A549 (cell line): ENCODE results near the gene MPL. TPM values are rescaled to one million over a fixed set of nuclear protein-coding genes. Genes with fewer than 3 reads are reported as not detected.

ENCODE experiments used
- ATAC-seq, 2 experiments: fragments of 200-7000 bp in 1 of 2; fragments of >200 bp in 1 of 2; cut with Nextera tagmentation in 1 of 2; cut with Tn5 transposase in 1 of 2; 3 replicates each; pipeline versions ENCODE4 v1.8.0 to v1.9.1; 2018 to 2020; ENCODE audit warnings: mild to moderate bottlenecking in 1 of 2, moderate library complexity in 1 of 2
- CTCF ChIA-PET: fragments of 300-600 bp; sonication (Branson Sonifier 250); formaldehyde crosslinking; extraction: SDS; loops from one replicate; lab custom pipeline; 2021; ENCODE audit warnings: antibody characterized with exemption, inconsistent platforms; lab: Yijun Ruan, JAX
- POLR2A ChIA-PET: fragments of 350-600 bp; formaldehyde crosslinking; extraction: SDS; loops from one replicate; lab custom pipeline; 2021; ENCODE audit warnings: antibody characterized with exemption, inconsistent platforms; lab: Yijun Ruan, JAX
- DNase-seq, 2 experiments: peaks; one replicate each; pipeline versions ENCODE4 v3.0.0 to v3.0.0-alpha.2; 2011 to 2016; ENCODE audit warnings: low read depth in 1 of 2, low spot score in 1 of 2
- FAIRE-seq: peaks from 2 replicates; lab custom pipeline; 2011; peaks lifted over from hg19 to GRCh38; lab: Jason Lieb, UNC
- H3K27ac ChIP-seq, 2 experiments: fragments of >200 bp; sonication (Bioruptor Twin); formaldehyde crosslinking; 3 replicates each; pipeline ENCODE4 v1.5.1; 2016 to 2017
- H3K4me1 ChIP-seq: fragments of >200 bp; sonication (Bioruptor Twin); formaldehyde crosslinking; 3 replicates; pipeline ENCODE4 v1.6.1; 2016
- H3K4me2 ChIP-seq: fragments of >200 bp; sonication (Bioruptor Twin); formaldehyde crosslinking; 3 replicates; pipeline ENCODE4 v1.6.1; 2016
- H3K4me3 ChIP-seq: fragments of >200 bp; sonication (Bioruptor Twin); formaldehyde crosslinking; 3 replicates; pipeline ENCODE4 v1.5.1; 2016
- H3K9me3 ChIP-seq: fragments of >200 bp; sonication (Bioruptor Twin); formaldehyde crosslinking; 3 replicates; pipeline ENCODE4 v1.6.1; 2016
- EHMT2 ChIP-seq: fragments of 200-600 bp; sonication (generic); IDR thresholded peaks from 2 replicates; pipeline ENCODE4 v1.6.1; 2016; ENCODE audit warnings: antibody characterized with exemption, low read depth, mild to moderate bottlenecking, moderate library complexity
- ESRRA ChIP-seq: fragments of 150-350 bp; IDR thresholded peaks from 2 replicates; pipeline ENCODE4 v1.6.1; 2014; ENCODE audit warnings: mild to moderate bottlenecking, low read length, borderline replicate concordance
- FOSB ChIP-seq: fragments of 250-450 bp; sonication (Bioruptor Pico); IDR thresholded peaks from 2 replicates; pipeline ENCODE4 v1.5.0; 2020; ENCODE audit warnings: mild to moderate bottlenecking, moderate library complexity
- FOXS1 ChIP-seq: fragments of 250-450 bp; sonication (Bioruptor Pico); IDR thresholded peaks from 2 replicates; pipeline ENCODE4 v1.5.0; 2020; ENCODE audit warnings: mild to moderate bottlenecking, moderate library complexity
- HOXA7 ChIP-seq: fragments of 250-450 bp; sonication (Bioruptor Pico); IDR thresholded peaks from 2 replicates; pipeline ENCODE4 v1.5.0; 2020; ENCODE audit warnings: mild to moderate bottlenecking, moderate library complexity
- JUN ChIP-seq, 2 experiments: fragments of >200 bp; sonication (Bioruptor Twin); formaldehyde crosslinking; IDR thresholded peaks; 2 replicates in 1 of 2; 3 replicates in 1 of 2; pipeline ENCODE4 v1.6.1; 2016 to 2017
- JUNB ChIP-seq: fragments of >200 bp; sonication (Bioruptor Twin); formaldehyde crosslinking; IDR thresholded peaks from 2 replicates; pipeline ENCODE4 v1.6.1; 2016
- KDM1A ChIP-seq: fragments of 200-600 bp; sonication (generic); IDR thresholded peaks from 2 replicates; pipeline ENCODE4 v1.6.1; 2016; ENCODE audit warnings: low read depth, mild to moderate bottlenecking
- MAFK ChIP-seq: fragments of 450-650 bp; IDR thresholded peaks from 2 replicates; pipeline ENCODE4 v1.6.1; 2014; ENCODE audit not compliant: partially characterized antibody
- MYC ChIP-seq: IDR thresholded peaks from 2 replicates; pipeline ENCODE4 v1.6.1; 2012; ENCODE audit warnings: mild to moderate bottlenecking, inconsistent platforms, low read length, improper control_type of control experiment, borderline replicate concordance
- NFE2L2 ChIP-seq: fragments of 150-350 bp; conservative IDR thresholded peaks from 2 replicates; pipeline ENCODE4 v1.6.1; 2014; ENCODE audit warnings: low read length
- NR3C1 ChIP-seq: fragments of >200 bp; sonication (Bioruptor Twin); formaldehyde crosslinking; IDR thresholded peaks from 3 replicates; pipeline ENCODE4 v1.6.1; 2017
- PHF8 ChIP-seq: fragments of 200-600 bp; sonication (generic); IDR thresholded peaks from 2 replicates; pipeline ENCODE4 v1.6.1; 2016; ENCODE audit warnings: low read depth, mild to moderate bottlenecking, antibody characterized with exemption, moderate library complexity, borderline replicate concordance
- RNF2 ChIP-seq: fragments of 200-600 bp; sonication (generic); IDR thresholded peaks from 2 replicates; pipeline ENCODE4 v1.6.1; 2016; ENCODE audit warnings: low read depth, mild to moderate bottlenecking, antibody characterized with exemption, moderate library complexity, borderline replicate concordance
- SMC3 ChIP-seq: fragments of >200 bp; sonication (Bioruptor Twin); formaldehyde crosslinking; IDR thresholded peaks from 3 replicates; pipeline ENCODE4 v1.6.1; 2018; ENCODE audit warnings: inconsistent platforms
- SREBF2 ChIP-seq: fragments of 450-650 bp; IDR thresholded peaks from 2 replicates; pipeline ENCODE4 v1.6.1; 2014; ENCODE audit warnings: mild to moderate bottlenecking, moderate library complexity
- TFCP2L1 ChIP-seq: fragments of 250-450 bp; sonication (Bioruptor Pico); IDR thresholded peaks from 2 replicates; pipeline ENCODE4 v1.5.0; 2021; ENCODE audit warnings: mild to moderate bottlenecking
- ZC3H11A ChIP-seq: fragments of 450-650 bp; IDR thresholded peaks from 2 replicates; pipeline ENCODE4 v1.6.1; 2014; ENCODE audit warnings: antibody characterized with exemption, mild to moderate bottlenecking
- ZSCAN20 ChIP-seq: fragments of 250-450 bp; sonication (Bioruptor Pico); IDR thresholded peaks from 2 replicates; pipeline ENCODE4 v1.8.0; 2022; ENCODE audit warnings: mild to moderate bottlenecking, moderate library complexity
- WGBS: methylation state at CpG from one replicate; pipeline ENCODE4 v1.1.6; 2017; ENCODE audit errors: missing lambda C conversion rate; 5-methylcytosine and 5-hydroxymethylcytosine counted together
- polyA plus RNA-seq, 4 experiments: library from polyadenylated mRNA; depleted of rRNA in 3 of 4; stranded (reverse); fragments of >200 nt; fragmentation: RNase III in 1 of 4; extraction: RNeasy Plus Mini Kit Qiagen cat#74134 plus additional on column Dnase treatment in 1 of 4; gene quantifications; 2 replicates in 3 of 4; 3 replicates in 1 of 4; pipeline ENCODE4 v1.2.3, GENCODE V29; 2011 to 2017
- TF ChIP-seq, protein P1 (sequence below): fragments of >200 bp; sonication (Bioruptor Twin); formaldehyde crosslinking; IDR thresholded peaks from 3 replicates; pipeline ENCODE4 v1.6.1; 2016
- TF ChIP-seq, protein P2 (sequence below): IDR thresholded peaks from 2 replicates; pipeline ENCODE4 v1.6.1; 2012
- TF ChIP-seq, protein P3 (sequence below): fragments of 250-450 bp; sonication (Bioruptor Pico); IDR thresholded peaks from 2 replicates; pipeline ENCODE4 v1.5.0; 2020; ENCODE audit warnings: low read depth, mild to moderate bottlenecking, moderate library complexity
- TF ChIP-seq, protein P4 (sequence below): fragments of >200 bp; sonication (Bioruptor Twin); formaldehyde crosslinking; IDR thresholded peaks from 2 replicates; pipeline ENCODE4 v1.6.1; 2016
- TF ChIP-seq, protein P5 (sequence below): fragments of >200 bp; sonication (Bioruptor Twin); formaldehyde crosslinking; IDR thresholded peaks from 3 replicates; pipeline ENCODE4 v1.5.1; 2016
- TF ChIP-seq, protein P6 (sequence below): fragments of 450-650 bp; IDR thresholded peaks from 2 replicates; pipeline ENCODE4 v1.6.1; 2014; ENCODE audit warnings: antibody characterized with exemption
- TF ChIP-seq, protein P7 (sequence below): fragments of 200-600 bp; sonication (generic); IDR thresholded peaks from 2 replicates; pipeline ENCODE4 v1.6.1; 2016; ENCODE audit warnings: antibody characterized with exemption, mild to moderate bottlenecking, moderate library complexity

MPL gene
- polyA plus RNA-seq, 2 of the 4 experiments (the other 2 are of a cell fraction) = not detected

DNA sequence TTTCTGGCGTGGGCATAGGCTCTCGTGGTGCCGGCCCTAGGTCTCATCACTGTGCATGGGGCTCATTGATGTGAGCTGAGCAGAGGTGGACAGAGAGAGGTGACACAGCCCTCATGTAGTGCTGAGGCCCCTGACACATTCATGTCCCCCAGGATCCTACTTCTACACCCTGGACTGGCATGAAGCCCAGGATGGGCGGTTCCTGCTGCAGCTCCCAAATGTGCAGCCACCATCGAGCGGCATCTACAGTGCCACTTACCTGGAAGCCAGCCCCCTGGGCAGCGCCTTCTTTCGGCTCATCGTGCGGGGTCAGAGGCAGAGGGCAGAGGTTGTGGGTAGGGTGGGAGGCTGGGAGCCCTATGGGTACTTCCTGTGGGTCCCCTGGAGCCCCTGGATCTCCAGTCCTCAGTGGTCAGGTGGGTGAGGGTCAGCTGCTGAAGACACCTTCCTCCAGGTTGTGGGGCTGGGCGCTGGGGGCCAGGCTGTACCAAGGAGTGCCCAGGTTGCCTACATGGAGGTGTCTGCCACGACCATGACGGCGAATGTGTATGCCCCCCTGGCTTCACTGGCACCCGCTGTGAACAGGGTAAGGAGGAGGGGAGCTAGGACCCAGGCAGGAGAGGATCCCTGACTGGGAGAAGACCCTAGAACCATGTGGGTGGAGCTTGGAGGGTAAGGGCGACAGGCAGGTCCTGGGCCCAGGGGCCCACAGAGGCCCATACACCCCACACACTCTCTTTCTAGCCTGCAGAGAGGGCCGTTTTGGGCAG is 30.7 kb upstream of the MPL start:
- ChIA-PET CTCF (no interaction called here), POLR2A (no interaction called here)
- Histone ChIP-seq H3K4me3 (no peak overlapping the region), H3K4me2 (no peak overlapping the region), H3K4me1 (no peaks in the 10 kb centered on the region), H3K9me3 (no peaks in the 10 kb centered on the region), H3K27ac (no peak overlapping the region)
- no peak for FAIRE-seq
- TF ChIP-seq, protein P1, sequence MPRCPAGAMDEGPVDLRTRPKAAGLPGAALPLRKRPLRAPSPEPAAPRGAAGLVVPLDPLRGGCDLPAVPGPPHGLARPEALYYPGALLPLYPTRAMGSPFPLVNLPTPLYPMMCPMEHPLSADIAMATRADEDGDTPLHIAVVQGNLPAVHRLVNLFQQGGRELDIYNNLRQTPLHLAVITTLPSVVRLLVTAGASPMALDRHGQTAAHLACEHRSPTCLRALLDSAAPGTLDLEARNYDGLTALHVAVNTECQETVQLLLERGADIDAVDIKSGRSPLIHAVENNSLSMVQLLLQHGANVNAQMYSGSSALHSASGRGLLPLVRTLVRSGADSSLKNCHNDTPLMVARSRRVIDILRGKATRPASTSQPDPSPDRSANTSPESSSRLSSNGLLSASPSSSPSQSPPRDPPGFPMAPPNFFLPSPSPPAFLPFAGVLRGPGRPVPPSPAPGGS = no peak
- TF ChIP-seq, protein P2, sequence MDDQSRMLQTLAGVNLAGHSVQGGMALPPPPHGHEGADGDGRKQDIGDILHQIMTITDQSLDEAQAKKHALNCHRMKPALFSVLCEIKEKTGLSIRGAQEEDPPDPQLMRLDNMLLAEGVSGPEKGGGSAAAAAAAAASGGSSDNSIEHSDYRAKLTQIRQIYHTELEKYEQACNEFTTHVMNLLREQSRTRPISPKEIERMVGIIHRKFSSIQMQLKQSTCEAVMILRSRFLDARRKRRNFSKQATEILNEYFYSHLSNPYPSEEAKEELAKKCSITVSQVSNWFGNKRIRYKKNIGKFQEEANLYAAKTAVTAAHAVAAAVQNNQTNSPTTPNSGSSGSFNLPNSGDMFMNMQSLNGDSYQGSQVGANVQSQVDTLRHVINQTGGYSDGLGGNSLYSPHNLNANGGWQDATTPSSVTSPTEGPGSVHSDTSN = no peak
- TF ChIP-seq RNF2 = no peak
- TF ChIP-seq KDM1A = no peak
- TF ChIP-seq, protein P3, sequence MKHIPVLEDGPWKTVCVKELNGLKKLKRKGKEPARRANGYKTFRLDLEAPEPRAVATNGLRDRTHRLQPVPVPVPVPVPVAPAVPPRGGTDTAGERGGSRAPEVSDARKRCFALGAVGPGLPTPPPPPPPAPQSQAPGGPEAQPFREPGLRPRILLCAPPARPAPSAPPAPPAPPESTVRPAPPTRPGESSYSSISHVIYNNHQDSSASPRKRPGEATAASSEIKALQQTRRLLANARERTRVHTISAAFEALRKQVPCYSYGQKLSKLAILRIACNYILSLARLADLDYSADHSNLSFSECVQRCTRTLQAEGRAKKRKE (CRISPR knock-in tag) = no peak
- TF ChIP-seq SREBF2 = no peak
- no peak for TF ChIP-seq ZSCAN20 (CRISPR knock-in tag)
- TF ChIP-seq, protein P4, sequence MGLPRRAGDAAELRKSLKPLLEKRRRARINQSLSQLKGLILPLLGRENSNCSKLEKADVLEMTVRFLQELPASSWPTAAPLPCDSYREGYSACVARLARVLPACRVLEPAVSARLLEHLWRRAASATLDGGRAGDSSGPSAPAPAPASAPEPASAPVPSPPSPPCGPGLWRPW = no peak
- TF ChIP-seq FOSB (CRISPR knock-in tag) = no peak
- no peak for TF ChIP-seq SMC3
- no peak for TF ChIP-seq JUN (IDR thresholded peaks at IDR 0.05)
- TF ChIP-seq FOXS1 (CRISPR knock-in tag) = no peak
- TF ChIP-seq, protein P5, sequence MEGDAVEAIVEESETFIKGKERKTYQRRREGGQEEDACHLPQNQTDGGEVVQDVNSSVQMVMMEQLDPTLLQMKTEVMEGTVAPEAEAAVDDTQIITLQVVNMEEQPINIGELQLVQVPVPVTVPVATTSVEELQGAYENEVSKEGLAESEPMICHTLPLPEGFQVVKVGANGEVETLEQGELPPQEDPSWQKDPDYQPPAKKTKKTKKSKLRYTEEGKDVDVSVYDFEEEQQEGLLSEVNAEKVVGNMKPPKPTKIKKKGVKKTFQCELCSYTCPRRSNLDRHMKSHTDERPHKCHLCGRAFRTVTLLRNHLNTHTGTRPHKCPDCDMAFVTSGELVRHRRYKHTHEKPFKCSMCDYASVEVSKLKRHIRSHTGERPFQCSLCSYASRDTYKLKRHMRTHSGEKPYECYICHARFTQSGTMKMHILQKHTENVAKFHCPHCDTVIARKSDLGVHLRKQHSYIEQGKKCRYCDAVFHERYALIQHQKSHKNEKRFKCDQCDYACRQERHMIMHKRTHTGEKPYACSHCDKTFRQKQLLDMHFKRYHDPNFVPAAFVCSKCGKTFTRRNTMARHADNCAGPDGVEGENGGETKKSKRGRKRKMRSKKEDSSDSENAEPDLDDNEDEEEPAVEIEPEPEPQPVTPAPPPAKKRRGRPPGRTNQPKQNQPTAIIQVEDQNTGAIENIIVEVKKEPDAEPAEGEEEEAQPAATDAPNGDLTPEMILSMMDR = no peak
- TF ChIP-seq NR3C1 = no peak
- TF ChIP-seq JUNB = no peak
- TF ChIP-seq EHMT2 = no peak
- TF ChIP-seq HOXA7 (CRISPR knock-in tag) = no peak
- TF ChIP-seq PHF8 = no peak
- no peak for TF ChIP-seq NFE2L2
- ATAC-seq = no peak
- DNase-seq = no peak
- 81% methylated on average over 8 of the region's 17 CpGs for WGBS

DNA sequence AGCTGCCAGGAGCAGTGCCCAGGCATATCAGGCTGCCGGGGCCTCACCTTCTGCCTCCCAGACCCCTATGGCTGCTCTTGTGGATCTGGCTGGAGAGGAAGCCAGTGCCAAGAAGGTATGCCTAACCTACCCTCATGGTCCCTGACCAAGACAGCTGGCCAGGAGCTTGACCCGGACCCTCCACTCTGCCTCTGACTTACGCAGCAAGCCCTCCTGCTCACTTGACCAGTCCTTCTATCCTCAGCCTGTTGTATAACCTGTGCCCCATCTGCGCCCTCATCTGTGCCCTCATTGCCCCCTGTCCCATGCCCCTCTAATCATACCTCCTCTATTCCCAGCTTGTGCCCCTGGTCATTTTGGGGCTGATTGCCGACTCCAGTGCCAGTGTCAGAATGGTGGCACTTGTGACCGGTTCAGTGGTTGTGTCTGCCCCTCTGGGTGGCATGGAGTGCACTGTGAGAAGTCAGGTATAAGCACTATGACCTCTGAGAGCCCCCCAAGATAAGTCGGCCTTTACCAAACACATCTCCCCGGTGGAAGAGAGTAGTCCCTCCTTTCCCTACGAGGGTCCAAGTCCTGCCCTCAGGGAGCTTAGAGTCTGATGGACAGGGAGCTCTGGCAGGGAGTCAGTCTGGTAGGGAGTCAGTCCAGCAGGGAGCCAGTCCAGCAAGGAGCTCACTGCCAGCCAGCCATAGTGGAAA is 30.0 kb upstream of the MPL start:
- Histone ChIP-seq H3K27ac (no peak overlapping the region), H3K4me2 (no peak overlapping the region), H3K4me3 (no peak overlapping the region), H3K9me3 (no peaks in the 10 kb centered on the region), H3K4me1 (no peaks in the 10 kb centered on the region)
- no peak for ATAC-seq
- FAIRE-seq = no peak
- POLR2A ChIA-PET = no interaction called here
- 53% methylated on average over 5 of the region's 9 CpGs for WGBS
- CTCF ChIA-PET = no interaction called here
- DNase-seq = no peak
- no peak for TF ChIP-seq KDM1A
- TF ChIP-seq ESRRA = no peak
- no peak for TF ChIP-seq MAFK
- TF ChIP-seq, protein P6, sequence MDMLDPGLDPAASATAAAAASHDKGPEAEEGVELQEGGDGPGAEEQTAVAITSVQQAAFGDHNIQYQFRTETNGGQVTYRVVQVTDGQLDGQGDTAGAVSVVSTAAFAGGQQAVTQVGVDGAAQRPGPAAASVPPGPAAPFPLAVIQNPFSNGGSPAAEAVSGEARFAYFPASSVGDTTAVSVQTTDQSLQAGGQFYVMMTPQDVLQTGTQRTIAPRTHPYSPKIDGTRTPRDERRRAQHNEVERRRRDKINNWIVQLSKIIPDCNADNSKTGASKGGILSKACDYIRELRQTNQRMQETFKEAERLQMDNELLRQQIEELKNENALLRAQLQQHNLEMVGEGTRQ = no peak
- TF ChIP-seq ZC3H11A = no peak
- no peak for TF ChIP-seq PHF8
- no peak for TF ChIP-seq HOXA7 (CRISPR knock-in tag)
- no peak for TF ChIP-seq TFCP2L1 (CRISPR knock-in tag)
- no peak for TF ChIP-seq MYC
- TF ChIP-seq NFE2L2 = no peak
- TF ChIP-seq, protein P7, sequence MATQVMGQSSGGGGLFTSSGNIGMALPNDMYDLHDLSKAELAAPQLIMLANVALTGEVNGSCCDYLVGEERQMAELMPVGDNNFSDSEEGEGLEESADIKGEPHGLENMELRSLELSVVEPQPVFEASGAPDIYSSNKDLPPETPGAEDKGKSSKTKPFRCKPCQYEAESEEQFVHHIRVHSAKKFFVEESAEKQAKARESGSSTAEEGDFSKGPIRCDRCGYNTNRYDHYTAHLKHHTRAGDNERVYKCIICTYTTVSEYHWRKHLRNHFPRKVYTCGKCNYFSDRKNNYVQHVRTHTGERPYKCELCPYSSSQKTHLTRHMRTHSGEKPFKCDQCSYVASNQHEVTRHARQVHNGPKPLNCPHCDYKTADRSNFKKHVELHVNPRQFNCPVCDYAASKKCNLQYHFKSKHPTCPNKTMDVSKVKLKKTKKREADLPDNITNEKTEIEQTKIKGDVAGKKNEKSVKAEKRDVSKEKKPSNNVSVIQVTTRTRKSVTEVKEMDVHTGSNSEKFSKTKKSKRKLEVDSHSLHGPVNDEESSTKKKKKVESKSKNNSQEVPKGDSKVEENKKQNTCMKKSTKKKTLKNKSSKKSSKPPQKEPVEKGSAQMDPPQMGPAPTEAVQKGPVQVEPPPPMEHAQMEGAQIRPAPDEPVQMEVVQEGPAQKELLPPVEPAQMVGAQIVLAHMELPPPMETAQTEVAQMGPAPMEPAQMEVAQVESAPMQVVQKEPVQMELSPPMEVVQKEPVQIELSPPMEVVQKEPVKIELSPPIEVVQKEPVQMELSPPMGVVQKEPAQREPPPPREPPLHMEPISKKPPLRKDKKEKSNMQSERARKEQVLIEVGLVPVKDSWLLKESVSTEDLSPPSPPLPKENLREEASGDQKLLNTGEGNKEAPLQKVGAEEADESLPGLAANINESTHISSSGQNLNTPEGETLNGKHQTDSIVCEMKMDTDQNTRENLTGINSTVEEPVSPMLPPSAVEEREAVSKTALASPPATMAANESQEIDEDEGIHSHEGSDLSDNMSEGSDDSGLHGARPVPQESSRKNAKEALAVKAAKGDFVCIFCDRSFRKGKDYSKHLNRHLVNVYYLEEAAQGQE = no peak
